ENCODE measurements around the gene MPST. TPM values are rescaled to one million over a fixed set of nuclear protein-coding genes. Genes with fewer than 3 reads are reported as not detected.

The MPST gene
- polyA plus RNA-seq, 1 donor (not counting 4 experiments of a cell fraction or from before 2014, with no cell fraction given), result 23.5 TPM

DNA sequence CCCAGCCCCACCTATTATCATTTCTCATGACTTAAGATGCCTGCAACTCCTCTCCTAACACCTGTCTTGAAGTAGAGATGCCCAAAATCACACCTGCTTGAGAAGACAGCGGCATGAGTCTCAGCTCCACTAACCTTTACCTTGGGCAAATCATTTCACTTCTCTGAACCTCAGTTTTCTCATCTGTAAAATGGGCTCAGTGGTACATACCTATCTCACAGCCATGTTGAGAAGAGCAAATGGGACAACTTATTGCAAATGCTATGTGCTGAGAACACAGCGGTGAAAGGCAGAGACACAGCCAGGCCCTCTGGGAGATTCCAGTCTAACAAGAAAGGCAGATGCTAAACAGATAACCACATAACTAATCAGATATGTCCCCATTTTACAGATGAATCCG lies 8.1 kb upstream of the MPST start:
- no peak overlapping the region for H3K27ac ChIP-seq (ENCODE audit: control insufficient read depth, insufficient read depth, low read length)
- H3K9me3 ChIP-seq (ENCODE audit: control insufficient read depth, low read depth, low read length), result no peaks in the 10 kb centered on the region
- H3K36me3 ChIP-seq (ENCODE audit: control insufficient read depth in 2 of 2, extremely low read depth in 1 of 2, insufficient read depth in 2 of 2, low read length in 2 of 2), result no peaks in the 10 kb centered on the region
- dilution Hi-C loops (cut with MboI; ENCODE audit: extremely low pct_ligation_motif_present, low sequenced_read_pairs), result no loop called here
- no peaks in the 10 kb centered on the region for H3K9me1 ChIP-seq (ENCODE audit: control insufficient read depth, extremely low read depth, insufficient read depth, low read length)
- H4K20me1 ChIP-seq (ENCODE audit: control insufficient read depth, extremely low read depth, insufficient read depth, low read length), result no peaks in the 10 kb centered on the region
- H3K4me2 ChIP-seq (ENCODE audit: control insufficient read depth, extremely low read depth, insufficient read depth, low read depth, low read length), result no peak overlapping the region
- no peak for DNase-seq (ENCODE audit: low read depth, low spot score)
- H3K4me1 ChIP-seq (ENCODE audit: control insufficient read depth, extremely low read depth, insufficient read depth, low read length), result no peaks in the 10 kb centered on the region
- H3K4me3 ChIP-seq (ENCODE audit: control insufficient read depth in 2 of 3, extremely low read depth in 1 of 3, insufficient read depth in 2 of 3, low read depth in 1 of 3, low read length in 3 of 3), result no peak overlapping the region
- TF ChIP-seq, protein P1, sequence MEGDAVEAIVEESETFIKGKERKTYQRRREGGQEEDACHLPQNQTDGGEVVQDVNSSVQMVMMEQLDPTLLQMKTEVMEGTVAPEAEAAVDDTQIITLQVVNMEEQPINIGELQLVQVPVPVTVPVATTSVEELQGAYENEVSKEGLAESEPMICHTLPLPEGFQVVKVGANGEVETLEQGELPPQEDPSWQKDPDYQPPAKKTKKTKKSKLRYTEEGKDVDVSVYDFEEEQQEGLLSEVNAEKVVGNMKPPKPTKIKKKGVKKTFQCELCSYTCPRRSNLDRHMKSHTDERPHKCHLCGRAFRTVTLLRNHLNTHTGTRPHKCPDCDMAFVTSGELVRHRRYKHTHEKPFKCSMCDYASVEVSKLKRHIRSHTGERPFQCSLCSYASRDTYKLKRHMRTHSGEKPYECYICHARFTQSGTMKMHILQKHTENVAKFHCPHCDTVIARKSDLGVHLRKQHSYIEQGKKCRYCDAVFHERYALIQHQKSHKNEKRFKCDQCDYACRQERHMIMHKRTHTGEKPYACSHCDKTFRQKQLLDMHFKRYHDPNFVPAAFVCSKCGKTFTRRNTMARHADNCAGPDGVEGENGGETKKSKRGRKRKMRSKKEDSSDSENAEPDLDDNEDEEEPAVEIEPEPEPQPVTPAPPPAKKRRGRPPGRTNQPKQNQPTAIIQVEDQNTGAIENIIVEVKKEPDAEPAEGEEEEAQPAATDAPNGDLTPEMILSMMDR (optimal IDR thresholded peaks at IDR 0.05 in 1 of 3, IDR thresholded peaks at IDR 0.05 in 1 of 3, conservative IDR thresholded peaks at IDR 0.05 in 1 of 3; ENCODE audit: extremely low read depth in 1 of 3, insufficient read depth in 2 of 3, low read length in 3 of 3), result no peak
- TF ChIP-seq EZH2 (IDR thresholded peaks at IDR 0.05; ENCODE audit: low read length), result no peak
- H3K27me3 ChIP-seq (ENCODE audit: control insufficient read depth, extremely low read depth, insufficient read depth, low read length), result peaks cover 8% of the 10 kb centered on the region
- no peak overlapping the region for H3K9ac ChIP-seq (ENCODE audit: control insufficient read depth, extremely low read depth, insufficient read depth, low read length)
- FAIRE-seq, result no peak
- no peaks in the 10 kb centered on the region for H3K79me2 ChIP-seq (ENCODE audit: control insufficient read depth, insufficient read depth, low read length)
- no peak overlapping the region for H2AFZ ChIP-seq (ENCODE audit: control insufficient read depth, low read length)

DNA sequence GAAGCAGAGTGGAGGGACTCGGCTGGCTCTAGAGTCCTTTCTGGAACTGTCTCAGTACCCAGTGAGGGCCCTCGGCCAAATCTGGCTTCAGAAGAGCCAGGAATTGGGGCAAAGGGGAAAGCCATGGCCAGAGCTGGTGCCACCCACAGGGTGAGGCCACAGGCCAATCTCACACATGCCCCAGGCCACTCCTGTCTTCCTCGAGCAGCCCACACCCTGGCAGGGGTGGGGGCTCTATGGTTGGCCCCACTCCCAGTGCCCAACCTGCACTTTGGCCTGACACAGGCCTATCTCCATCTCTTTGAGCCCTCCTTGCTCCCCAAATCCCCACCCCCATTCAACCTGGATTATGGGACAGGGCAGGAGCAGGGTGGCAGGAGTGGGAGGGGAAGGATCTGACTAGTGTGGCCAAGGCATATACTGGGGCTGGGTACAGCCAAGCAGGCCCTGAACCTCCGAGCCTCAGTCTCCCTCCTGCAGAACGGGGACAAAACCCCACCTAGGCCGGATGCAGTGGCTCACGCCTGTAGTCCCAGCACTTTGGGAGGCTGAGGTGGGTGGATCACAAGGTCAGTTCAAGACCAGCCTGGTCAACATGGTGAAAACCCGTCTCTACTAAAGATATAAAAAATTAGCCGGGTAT lies 7.2 kb upstream of the MPST start:
- no peaks in the 10 kb centered on the region for H3K36me3 ChIP-seq (ENCODE audit: control insufficient read depth in 2 of 2, extremely low read depth in 1 of 2, insufficient read depth in 2 of 2, low read length in 2 of 2)
- no peaks in the 10 kb centered on the region for H3K9me3 ChIP-seq (ENCODE audit: control insufficient read depth, low read depth, low read length)
- H3K9me1 ChIP-seq (ENCODE audit: control insufficient read depth, extremely low read depth, insufficient read depth, low read length), result no peaks in the 10 kb centered on the region
- no peak overlapping the region for H3K27ac ChIP-seq (ENCODE audit: control insufficient read depth, insufficient read depth, low read length)
- no peak overlapping the region for H3K9ac ChIP-seq (ENCODE audit: control insufficient read depth, extremely low read depth, insufficient read depth, low read length)
- no peaks in the 10 kb centered on the region for H3K79me2 ChIP-seq (ENCODE audit: control insufficient read depth, insufficient read depth, low read length)
- H3K27me3 ChIP-seq (ENCODE audit: control insufficient read depth, extremely low read depth, insufficient read depth, low read length), result peaks cover 5% of the 10 kb centered on the region
- TF ChIP-seq, protein P1 (optimal IDR thresholded peaks at IDR 0.05 in 1 of 3, IDR thresholded peaks at IDR 0.05 in 1 of 3, conservative IDR thresholded peaks at IDR 0.05 in 1 of 3; ENCODE audit: extremely low read depth in 1 of 3, insufficient read depth in 2 of 3, low read length in 3 of 3), result no peak
- no peak for TF ChIP-seq EZH2 (IDR thresholded peaks at IDR 0.05; ENCODE audit: low read length)
- DNase-seq (ENCODE audit: low read depth, low spot score) (no peak), FAIRE-seq (no peak)
- dilution Hi-C loops (cut with MboI; ENCODE audit: extremely low pct_ligation_motif_present, low sequenced_read_pairs), result no loop called here
- no peaks in the 10 kb centered on the region for H3K4me1 ChIP-seq (ENCODE audit: control insufficient read depth, extremely low read depth, insufficient read depth, low read length)
- no peak overlapping the region for H2AFZ ChIP-seq (ENCODE audit: control insufficient read depth, low read length)
- no peak overlapping the region for H3K4me2 ChIP-seq (ENCODE audit: control insufficient read depth, extremely low read depth, insufficient read depth, low read depth, low read length)
- H3K4me3 ChIP-seq (ENCODE audit: control insufficient read depth in 2 of 3, extremely low read depth in 1 of 3, insufficient read depth in 2 of 3, low read depth in 1 of 3, low read length in 3 of 3), result no peak overlapping the region
- H4K20me1 ChIP-seq (ENCODE audit: control insufficient read depth, extremely low read depth, insufficient read depth, low read length), result no peaks in the 10 kb centered on the region

All from keratinocyte (primary cell).